NCI-H1105 (cell line): ENCODE data around the gene MCRIP2.
"Not testable (repeated sequence)": the region's sequence is repeated elsewhere in the genome, so short reads cannot be mapped to it uniquely, and the experiment has no call there.

ENCODE experiments used
- DNase-seq: peaks from one replicate; lab custom pipeline; 2025; lab: John Stamatoyannopoulos, UW

Gene MCRIP2

GRCh38 chr16:681746-682427 lies 40.3 kb downstream of the MCRIP2 start:
- no peak for DNase-seq

- DNase-seq, result no peak
Measured at GRCh38 chr16:682493-683395, 41.1 kb downstream of the MCRIP2 start.

- DNase-seq, result no peak
Measured at GRCh38 chr16:683396-684070, 41.9 kb downstream of the MCRIP2 start.

DNA sequence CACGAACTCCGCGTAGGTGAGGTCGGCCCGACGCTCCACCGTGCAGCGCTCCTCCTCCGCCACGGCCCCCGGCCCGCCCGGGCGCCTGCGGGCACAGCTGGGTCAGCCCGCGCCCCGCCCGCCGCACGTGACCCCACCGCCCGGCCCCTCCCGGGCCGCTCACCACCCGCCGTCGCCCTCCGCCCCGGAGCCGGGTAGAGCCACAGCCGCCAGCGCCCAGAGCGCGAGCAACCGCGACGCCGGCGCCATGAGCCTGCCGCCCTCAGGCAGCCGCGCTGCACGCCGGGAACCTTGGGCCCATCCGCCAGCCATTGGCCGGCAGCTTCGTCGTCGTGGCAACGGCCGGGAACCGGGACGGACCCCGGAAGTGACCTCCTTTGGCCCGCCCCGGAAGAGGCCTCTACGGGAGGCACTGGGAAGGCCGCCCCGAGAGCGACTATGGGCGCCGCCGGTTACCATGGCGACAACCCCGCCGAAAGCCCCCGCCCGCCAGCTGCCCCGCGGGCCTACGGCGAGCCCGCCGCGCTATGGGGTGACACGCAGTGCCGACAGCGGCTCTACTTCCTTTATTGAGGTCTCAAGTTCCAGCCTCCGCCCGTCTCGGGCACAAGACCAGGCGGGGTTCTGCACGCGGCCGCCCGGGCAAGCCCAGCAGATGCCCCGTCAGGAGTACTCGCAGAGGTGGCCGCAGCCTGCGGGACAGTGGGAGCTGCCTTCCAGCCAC lies 42.6 kb downstream of the MCRIP2 start, which contains the start of gene JMJD8:
Gene JMJD8 (minus strand): TSS at position 264 of the 724 bp plus-strand sequence. CDS start 15 bp downstream, at position 249.
- peak; percentile 86 for DNase-seq

DNA sequence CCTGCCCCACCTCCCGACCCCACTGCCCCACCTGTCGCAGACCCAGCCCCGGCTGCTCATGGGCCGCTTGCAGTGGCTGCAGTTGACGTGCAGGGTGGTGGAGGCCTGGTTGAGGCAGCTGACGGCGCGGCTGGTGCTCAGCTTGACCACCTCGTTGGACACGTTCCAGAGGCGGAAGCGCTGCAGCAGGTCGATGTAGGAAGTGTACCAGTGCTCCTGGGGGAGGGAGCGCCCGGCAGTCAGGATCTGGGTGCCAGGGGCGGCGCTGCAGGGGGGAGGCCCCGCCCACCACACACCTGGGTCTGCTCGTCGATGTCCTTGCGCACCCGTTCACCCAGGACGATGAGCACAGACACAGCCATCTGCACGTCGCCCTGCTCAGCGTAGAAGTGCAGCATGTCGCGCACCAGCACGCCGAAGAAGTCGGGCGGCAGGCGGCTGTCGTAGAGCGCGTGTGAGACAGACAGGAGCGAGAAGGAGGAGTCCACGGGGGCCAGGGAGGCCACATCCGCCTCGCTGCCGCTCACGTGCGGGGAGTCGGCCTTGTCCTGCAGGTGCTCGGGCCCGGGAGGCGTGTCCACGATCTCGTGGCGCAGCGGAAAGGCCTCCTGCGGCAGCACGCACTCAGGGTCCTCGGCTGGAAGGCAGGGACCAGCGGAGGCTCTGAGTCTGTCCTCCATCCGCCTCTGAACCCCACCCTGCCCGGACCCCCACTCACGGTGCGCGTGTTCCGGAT lies 43.5 kb downstream of the MCRIP2 start:
- DNase-seq, result peak; percentile 43

DNA sequence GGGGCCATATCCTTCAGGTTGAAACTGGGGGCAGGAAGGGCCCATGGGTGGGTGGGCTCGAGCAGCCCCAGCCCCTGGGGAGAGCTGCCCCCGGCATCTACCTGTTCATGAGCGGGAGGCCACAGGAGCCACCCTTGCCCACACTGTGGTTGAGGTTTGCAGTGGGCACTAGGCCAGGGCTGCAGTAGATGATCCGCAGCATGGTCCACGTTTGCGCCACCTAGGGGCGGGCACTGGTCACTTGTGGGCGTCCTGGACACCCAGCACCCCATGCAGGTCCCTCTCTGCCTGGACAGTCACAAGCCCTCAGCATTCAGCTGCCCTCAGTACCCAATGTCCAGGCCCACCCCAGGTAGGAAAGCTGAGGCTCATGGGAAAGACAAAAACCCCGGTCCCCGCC lies 44.3 kb downstream of the MCRIP2 start:
- no peak for DNase-seq

DNA sequence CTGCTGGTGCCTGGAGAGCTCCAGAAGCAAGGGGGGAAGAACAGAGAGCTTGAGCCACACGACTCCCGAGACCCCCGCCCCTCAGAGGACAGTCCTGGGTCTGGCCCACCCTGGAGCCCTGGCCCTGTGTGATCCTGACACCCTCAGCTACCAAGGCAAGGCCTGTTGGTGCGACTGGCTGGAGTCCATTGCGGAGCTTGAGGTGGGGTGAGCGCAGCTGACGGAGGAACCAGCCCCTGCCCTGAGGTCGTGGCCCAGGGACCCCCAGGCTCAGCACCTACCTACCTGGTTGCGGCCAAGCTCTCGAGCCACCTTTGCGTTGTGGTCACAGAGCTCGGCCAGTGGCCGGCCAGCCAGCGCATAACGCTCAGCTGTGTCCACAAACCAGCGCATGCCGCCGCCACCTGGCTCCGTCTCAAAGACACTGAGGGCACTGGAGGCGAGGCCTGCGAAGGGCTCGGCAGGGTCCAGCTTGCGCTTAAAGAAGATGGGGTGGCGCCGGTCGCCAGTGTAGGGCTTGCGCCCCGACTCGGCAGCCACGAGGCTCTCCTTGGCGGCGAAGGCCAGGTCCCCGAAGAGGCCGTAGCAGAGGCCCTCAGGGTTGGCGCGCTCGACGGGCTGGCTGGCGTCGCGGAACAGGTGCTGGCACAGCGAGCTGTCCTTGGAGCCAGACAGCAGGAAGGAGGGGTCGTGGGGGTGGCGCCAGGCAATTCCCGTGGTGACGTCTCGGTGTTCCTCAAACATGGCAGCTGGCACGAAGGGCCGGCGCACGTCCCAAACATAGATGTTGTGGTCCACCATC lies 45.0 kb downstream of the MCRIP2 start:
- no peak for DNase-seq

DNA sequence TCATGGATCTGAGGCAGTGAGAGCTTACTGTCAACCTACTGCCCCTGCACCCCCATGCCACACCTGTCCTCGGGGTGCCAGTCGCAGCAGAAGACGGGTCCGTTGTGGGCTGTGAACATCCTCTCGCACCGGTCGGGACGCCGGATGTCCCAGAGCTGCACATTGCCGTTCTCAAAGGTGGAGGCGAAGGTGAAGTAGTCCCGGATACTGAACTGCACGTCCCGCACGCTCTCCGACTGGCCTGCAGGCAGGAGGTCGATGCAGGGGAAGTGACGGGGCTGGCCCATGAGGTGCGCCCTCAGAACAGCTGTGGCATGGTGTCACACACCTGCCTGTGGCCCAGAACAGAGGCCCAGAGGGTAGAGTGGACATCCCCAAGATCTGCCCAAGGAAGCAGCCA lies 45.9 kb downstream of the MCRIP2 start:
- DNase-seq, result no peak

DNA sequence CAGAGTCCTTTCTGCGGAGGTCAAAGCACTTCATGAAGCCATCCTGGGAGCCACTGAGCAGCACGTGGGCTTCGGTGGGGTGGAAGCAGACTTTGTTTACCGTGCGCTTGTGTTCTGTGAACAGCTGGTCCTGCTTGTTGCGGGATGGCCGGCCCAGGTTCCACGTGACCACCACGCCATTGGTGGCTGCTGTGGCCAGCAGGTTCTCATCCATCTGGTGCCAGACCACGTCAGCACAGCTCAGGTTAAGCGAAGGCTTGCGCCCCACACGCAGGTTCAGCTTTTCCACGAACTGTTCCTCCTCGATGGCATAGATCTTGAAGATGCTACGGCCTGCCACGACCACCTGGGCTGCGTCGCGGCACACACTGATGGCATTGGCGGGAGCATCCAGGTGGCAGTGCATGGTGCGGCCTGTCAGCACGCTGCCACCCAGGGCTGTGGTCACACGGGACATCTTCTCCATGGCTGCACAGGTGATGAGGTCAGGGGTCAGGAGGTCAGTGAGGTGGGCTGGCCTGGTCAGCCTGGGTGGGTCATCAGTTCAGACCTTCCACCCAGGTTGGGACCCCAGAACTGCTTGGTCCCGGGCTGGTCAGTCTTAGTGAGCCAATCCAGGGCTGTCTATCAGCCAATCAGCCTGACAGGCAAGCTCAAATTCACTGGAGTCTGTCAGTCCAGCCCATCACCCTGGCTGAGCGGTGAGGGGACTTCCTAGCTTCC lies 47.7 kb downstream of the MCRIP2 start:
- no peak for DNase-seq

GRCh38 chr16:691242-691641 lies 49.6 kb downstream of the MCRIP2 start:
- not testable (repeated sequence) for DNase-seq

DNA sequence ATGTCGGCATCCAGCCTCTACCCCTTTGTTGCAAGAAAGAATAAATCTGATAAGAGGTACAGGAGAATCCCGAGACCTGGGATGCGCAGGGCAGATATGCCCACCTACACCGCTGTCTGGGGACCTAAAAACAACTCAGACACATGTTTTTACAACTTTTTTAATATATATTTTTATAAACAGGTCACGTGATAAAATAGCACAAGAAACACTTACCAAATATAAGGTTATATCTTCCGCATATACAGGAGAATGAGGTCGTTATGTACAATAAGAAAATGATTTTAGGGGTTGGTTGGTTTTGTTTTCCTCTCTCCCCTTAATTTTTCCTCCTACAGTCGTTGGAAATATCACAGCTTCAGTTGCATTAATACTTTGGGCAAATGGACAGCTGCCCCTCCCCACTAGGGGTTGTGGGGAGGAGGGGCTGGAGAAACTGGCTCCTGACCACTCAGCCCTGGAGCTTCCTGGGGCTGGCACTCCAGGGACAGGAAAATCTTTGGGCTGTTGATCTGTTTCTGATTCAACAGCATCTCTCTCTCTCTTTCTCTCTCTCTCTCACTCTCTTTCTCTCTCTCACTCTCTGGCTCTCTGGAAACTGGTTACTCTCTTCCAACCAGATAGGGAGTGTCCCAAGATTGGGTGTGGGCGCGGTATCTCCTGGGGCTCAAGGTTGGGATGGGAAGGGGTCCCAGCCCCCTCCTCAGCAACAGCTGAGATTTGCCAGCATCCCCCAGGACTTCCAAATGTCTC lies 50.9 kb downstream of the MCRIP2 start:
- DNase-seq, result no peak

- no peak for DNase-seq
Measured at GRCh38 chr16:693364-693763, 51.7 kb downstream of the MCRIP2 start.

DNA sequence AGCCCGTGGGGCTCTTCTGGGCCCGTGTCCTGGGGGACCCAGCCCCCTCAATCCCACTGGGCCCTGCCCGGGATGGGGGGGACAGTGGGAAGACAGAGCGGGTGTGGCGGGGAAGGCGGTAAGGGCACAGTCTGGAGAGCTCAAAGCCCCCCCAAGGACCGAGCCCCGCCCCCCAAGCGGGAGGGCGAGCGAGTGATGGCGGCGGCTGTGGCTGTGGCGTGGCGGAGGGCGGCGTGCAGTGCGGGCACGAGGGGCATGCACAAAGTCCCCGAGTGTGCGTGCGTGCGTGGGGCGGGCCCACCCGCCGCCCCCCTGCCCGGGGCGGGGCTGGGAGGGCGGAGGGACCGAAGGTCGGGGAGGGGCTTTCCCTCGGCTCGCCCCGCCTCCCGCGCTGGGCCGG lies 52.1 kb downstream of the MCRIP2 start:
- no peak for DNase-seq

DNA sequence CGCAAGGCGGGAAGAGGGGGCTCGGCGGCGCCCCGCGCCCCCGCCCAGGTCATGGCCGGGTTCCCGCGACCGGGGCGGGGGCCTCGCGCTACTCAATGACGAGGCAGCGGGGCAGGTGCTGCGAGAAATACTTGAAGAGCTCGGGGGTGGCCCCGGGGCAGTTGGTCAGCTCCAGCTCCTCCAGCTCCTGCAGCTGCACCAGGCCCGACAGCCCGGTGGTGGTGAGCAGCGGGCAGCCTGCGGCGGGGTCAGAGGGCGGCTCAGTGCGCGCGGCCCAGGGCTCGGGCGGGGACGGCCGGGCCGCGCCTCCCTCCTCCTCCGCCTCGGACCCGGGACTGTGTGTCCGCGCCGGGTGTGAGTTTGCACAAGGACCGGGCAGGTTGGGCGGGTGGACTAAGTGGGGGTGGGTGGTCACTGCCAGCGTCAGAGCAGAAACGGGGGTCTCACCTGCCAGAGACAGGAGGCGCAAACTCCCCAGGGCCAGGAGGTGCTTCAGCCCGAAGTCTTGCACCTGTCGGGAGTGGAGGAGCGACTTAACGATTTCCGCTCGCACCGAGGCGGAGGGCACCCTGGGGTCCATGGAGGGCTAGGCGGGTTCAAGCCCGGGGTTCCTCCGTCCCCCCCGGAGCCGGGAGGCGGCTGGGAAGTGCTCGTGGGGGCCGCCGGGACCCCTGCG lies 52.7 kb downstream of the MCRIP2 start:
- no peak for DNase-seq

- DNase-seq, result no peak
Measured at GRCh38 chr16:694863-695354, 53.3 kb downstream of the MCRIP2 start.

- DNase-seq, result peak; percentile 75
Measured at GRCh38 chr16:695355-696089, 53.9 kb downstream of the MCRIP2 start.
